Stimulated activated CD8-positive, alpha-beta memory T cell treated with anti-CD3 and anti-CD28 coated beads, Interleukin-7, amount 100 ng/mL, for 24 hours (primary cell): ENCODE measurements around the gene TAF4.
"Not testable (repeated sequence)": the region's sequence is repeated elsewhere in the genome, so short reads cannot be mapped to it uniquely, and the experiment has no call there.

Experiments
- DNase-seq: peaks from one replicate; pipeline ENCODE4 v3.0.0-alpha.2; 2020; ENCODE audit warnings: low read depth

TAF4 gene

GRCh38 chr20:62058941-62059340 lies 6.7 kb downstream of the TAF4 start:
- DNase-seq: no peak

- DNase-seq: no peak
These were observed 8.7 kb downstream of the TAF4 start for GRCh38 chr20:62056975-62057374.

GRCh38 chr20:62056377-62056776 lies 9.3 kb downstream of the TAF4 start:
- DNase-seq: no peak

- DNase-seq: not testable (repeated sequence)
These were observed 9.9 kb downstream of the TAF4 start for GRCh38 chr20:62055862-62056115.

- DNase-seq: no peak
These were observed 10.4 kb downstream of the TAF4 start for GRCh38 chr20:62055106-62055861.

- DNase-seq: no peak
These were observed 11.2 kb downstream of the TAF4 start for GRCh38 chr20:62054451-62054953.

- no peak for DNase-seq
These were observed 12.1 kb downstream of the TAF4 start for GRCh38 chr20:62053465-62054196.

GRCh38 chr20:62052842-62053464 lies 12.7 kb downstream of the TAF4 start:
- no peak for DNase-seq

- no peak for DNase-seq
These were observed 13.3 kb downstream of the TAF4 start for GRCh38 chr20:62052336-62052841.

- no peak for DNase-seq
These were observed 14.0 kb downstream of the TAF4 start for GRCh38 chr20:62051546-62052255.

- no peak for DNase-seq
These were observed 14.5 kb downstream of the TAF4 start for GRCh38 chr20:62051144-62051543.

- DNase-seq: no peak
These were observed 15.2 kb downstream of the TAF4 start for GRCh38 chr20:62050166-62051120.

GRCh38 chr20:62049342-62050165 lies 16.1 kb downstream of the TAF4 start:
- DNase-seq: no peak

- no peak for DNase-seq
These were observed 16.8 kb downstream of the TAF4 start for GRCh38 chr20:62048821-62049291.

- DNase-seq: no peak
These were observed 17.3 kb downstream of the TAF4 start for GRCh38 chr20:62048346-62048761.

GRCh38 chr20:62047666-62048345 lies 17.9 kb downstream of the TAF4 start:
- DNase-seq: no peak

GRCh38 chr20:62046431-62046830 lies 19.2 kb downstream of the TAF4 start:
- no peak for DNase-seq

- DNase-seq: no peak
These were observed 20.0 kb downstream of the TAF4 start for GRCh38 chr20:62045529-62046285.

GRCh38 chr20:62045118-62045517 lies 20.6 kb downstream of the TAF4 start:
- no peak for DNase-seq
